NCI-H345 treated with DMSO at 0.1 percent for 48 hours (cell line): ENCODE results near the gene NOSTRIN.
A peak's percentile ranks its signal among the peaks of the same experiment; 100 is the strongest.
"Not testable (repeated sequence)": the region's sequence is repeated elsewhere in the genome, so short reads cannot be mapped to it uniquely, and the experiment has no call there.

Experiments used
- DNase-seq: peaks from one replicate; lab custom pipeline; 2025; ENCODE audit not compliant: unreplicated experiment; lab: John Stamatoyannopoulos, UW

Gene NOSTRIN

GRCh38 chr2:168874368-168875054 lies 72.1 kb downstream of the NOSTRIN start:
- no peak for DNase-seq

GRCh38 chr2:168882163-168882562 lies 79.7 kb downstream of the NOSTRIN start:
- DNase-seq: not testable (repeated sequence)

GRCh38 chr2:168884975-168885374 lies 82.5 kb downstream of the NOSTRIN start:
- DNase-seq: no peak

GRCh38 chr2:168889635-168890005 lies 87.2 kb downstream of the NOSTRIN start:
- DNase-seq: no peak

GRCh38 chr2:168890006-168890782 lies 87.8 kb downstream of the NOSTRIN start, which contains the start of gene SPC25:
TSS of gene SPC25 (minus strand) at chr2:168890430. CDS start at chr2:168889519, 911 bp downstream.
- peak; percentile 95 for DNase-seq

GRCh38 chr2:168892327-168892726 lies 89.9 kb downstream of the NOSTRIN start:
- no peak for DNase-seq

GRCh38 chr2:168894101-168894500 lies 91.7 kb downstream of the NOSTRIN start:
- no peak for DNase-seq

GRCh38 chr2:168894720-168895119 lies 92.3 kb downstream of the NOSTRIN start:
- DNase-seq: no peak

GRCh38 chr2:168895771-168896170 lies 93.3 kb downstream of the NOSTRIN start:
- no peak for DNase-seq

- DNase-seq: no peak
These were observed 94.3 kb downstream of the NOSTRIN start for GRCh38 chr2:168896783-168897182.

GRCh38 chr2:168897449-168897848 lies 95.0 kb downstream of the NOSTRIN start:
- DNase-seq: no peak

GRCh38 chr2:168901003-168901402 lies 98.6 kb downstream of the NOSTRIN start, which contains the start of gene G6PC2:
TSS of gene G6PC2 (plus strand) at chr2:168901291. CDS start at chr2:168901332, 41 bp downstream.
- no peak for DNase-seq

GRCh38 chr2:168903888-168904287 lies 101.5 kb downstream of the NOSTRIN start:
- DNase-seq: no peak

GRCh38 chr2:168904358-168904757 lies 101.9 kb downstream of the NOSTRIN start:
- DNase-seq: no peak

- DNase-seq: no peak
These were observed 105.7 kb downstream of the NOSTRIN start for GRCh38 chr2:168907940-168908662.

- DNase-seq: no peak
These were observed 107.9 kb downstream of the NOSTRIN start for GRCh38 chr2:168910330-168910729.

GRCh38 chr2:168912466-168912865 lies 110.0 kb downstream of the NOSTRIN start:
- DNase-seq: no peak

- DNase-seq: no peak
These were observed 110.5 kb downstream of the NOSTRIN start for GRCh38 chr2:168912901-168913369.

- DNase-seq: no peak
These were observed 111.1 kb downstream of the NOSTRIN start for GRCh38 chr2:168913495-168913894.
